NK-92 treated with Interleukin-12 subunit alpha and Interleukin-12 subunit beta, amount 100 ng/mL, for 24 hours (cell line): ENCODE data around the gene SPATS1.
A peak's percentile ranks its signal among the peaks of the same experiment; 100 is the strongest.

Experiments
- DNase-seq: peaks from one replicate; lab custom pipeline; 2025; lab: John Stamatoyannopoulos, UW

SPATS1 gene

DNA sequence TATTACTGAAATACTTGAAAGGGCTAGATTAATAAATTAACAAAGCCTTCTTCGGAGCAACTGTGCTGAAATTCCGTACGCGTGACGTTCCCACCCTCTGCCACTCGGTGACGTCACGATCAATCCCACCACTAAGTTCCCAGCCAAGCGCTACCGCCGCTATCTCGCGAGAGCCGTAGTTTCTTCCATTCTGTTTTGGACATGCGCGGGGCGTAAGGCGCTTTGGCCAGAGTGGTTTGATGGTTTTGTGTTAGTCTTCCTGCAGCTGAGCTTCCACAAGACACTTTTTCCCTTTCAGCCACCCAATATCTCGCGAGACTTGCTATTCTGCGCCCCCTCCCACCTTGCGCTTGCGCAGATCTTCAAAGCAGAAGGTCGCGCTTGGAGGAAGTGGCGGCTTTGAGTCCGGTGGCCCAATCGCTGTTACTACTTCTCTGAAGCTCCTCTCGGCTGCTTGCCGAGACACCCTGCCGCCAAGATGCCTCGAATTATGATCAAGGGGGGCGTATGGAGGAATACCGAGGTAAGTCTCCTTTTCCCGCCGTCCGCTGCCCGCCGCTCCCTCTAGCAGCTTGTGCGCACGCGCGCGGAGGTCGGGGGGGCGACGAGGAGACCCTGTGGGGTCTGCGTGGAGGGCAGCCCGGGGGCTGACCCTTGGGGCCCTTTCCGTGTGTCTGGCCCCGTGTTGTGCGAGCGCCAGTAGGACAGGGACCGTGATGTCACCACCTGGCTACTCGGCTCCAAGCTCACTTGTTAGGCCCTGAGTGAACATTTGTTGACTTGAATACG, 45.1 kb downstream of the SPATS1 start, which contains the start of gene CDC5L:
Gene CDC5L (plus strand): TSS at position 361 of the 789 bp plus-strand sequence. CDS start 118 bp downstream, at position 479.
- peak; percentile 94 for DNase-seq

DNA sequence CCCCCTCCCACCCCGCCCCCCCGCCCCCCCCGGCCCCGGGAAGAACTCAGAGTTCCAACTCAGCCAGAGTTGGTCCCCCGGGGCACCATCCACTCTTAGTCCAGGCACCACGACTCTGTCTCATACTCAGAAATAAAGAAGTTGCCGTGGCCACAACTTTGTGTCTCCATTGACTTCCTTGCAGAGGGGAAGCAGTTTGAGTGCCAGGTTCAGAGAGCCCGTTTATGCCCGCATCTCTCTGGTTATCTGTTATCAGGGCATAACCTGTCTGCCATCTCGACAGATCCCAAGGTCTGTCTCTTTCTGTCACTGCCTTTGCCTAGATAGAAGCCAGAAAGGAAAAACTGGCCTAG, 45.7 kb downstream of the SPATS1 start:
- no peak for DNase-seq

DNA sequence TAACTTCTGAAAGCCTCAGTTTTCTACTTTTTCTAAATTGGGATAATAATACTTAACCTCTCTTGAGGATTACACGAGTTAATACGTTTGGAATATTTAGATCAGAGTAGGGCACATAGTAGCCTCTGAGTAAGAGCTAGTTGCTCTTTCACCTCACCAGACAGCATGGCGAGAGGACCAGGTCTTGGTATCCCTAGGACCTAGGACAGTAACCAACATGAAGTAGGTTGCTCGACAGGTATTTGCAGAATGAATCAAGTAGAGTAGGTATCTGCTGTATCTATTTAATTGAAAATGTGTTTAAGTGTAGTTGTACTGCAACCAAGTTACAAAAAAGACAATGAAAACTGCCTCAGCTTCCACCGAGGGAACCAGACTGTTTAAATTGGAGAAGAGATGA, 46.4 kb downstream of the SPATS1 start:
- DNase-seq: no peak

DNA sequence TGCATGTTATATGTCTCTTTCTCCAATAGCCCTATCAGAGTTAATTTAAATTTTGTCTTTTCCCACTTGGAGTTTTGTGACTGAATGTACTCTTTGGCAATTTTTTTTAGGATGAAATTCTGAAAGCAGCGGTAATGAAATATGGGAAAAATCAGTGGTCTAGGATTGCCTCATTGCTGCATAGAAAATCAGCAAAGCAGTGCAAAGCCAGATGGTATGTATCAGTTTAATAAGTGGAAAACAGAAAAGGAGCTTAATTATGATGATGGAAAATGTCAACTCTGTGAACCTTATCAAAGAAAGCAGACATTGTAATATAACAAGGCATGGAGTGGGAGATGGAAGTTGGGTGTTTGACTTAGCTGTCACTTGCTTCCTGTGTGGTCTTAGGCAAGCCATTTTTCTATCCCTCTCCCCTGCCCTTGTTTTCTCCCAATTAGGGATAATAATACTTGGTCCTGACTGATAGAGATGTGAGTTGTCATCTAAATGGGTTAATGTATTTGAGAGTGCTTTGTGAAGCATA, 47.8 kb downstream of the SPATS1 start:
- no peak for DNase-seq
